Heart left ventricle (tissue), 16 donors: ENCODE measurements around the gene XPO1. TPM values are rescaled to one million over a fixed set of nuclear protein-coding genes. Genes with fewer than 3 reads are reported as not detected.

Experiments used
- ATAC-seq, 4 donors: fragments of 200-7000 bp; cut with Tn5 transposase; one replicate each; pipeline ENCODE4 v1.9.1; 2020 to 2022; ENCODE audit warnings: moderate library complexity in 4 of 4, mild to moderate bottlenecking in 3 of 4, moderate number of reproducible peaks in 1 of 4
- DNase-seq, 5 donors: peaks; one replicate each; pipeline ENCODE4 v3.0.0-alpha.2; 2020
- H3K27ac ChIP-seq, 12 donors: fragments of 200-600 bp; sonication (generic) in 4 of 12; one replicate each; pipeline versions ENCODE4 v1.5.0 to v1.8.0; 2016 to 2022; ENCODE audit warnings: mild to moderate bottlenecking in 2 of 12
- H3K27me3 ChIP-seq, 9 donors: fragments of 200-600 bp; sonication (generic) in 2 of 9; one replicate each; pipeline versions ENCODE4 v1.5.1 to v1.8.0; 2016 to 2022; ENCODE audit warnings: mild to moderate bottlenecking in 3 of 9
- H3K36me3 ChIP-seq, 9 donors: fragments of 200-600 bp; sonication (generic) in 2 of 9; one replicate each; pipeline versions ENCODE4 v1.5.0 to v1.8.0; 2018 to 2022; ENCODE audit warnings: mild to moderate bottlenecking in 2 of 9
- H3K4me1 ChIP-seq, 12 donors: fragments of 200-600 bp; sonication (generic) in 4 of 12; one replicate each; pipeline versions ENCODE4 v1.5.0 to v1.8.0; 2016 to 2022; ENCODE audit warnings: mild to moderate bottlenecking in 3 of 12
- H3K4me3 ChIP-seq, 12 donors: fragments of 200-600 bp; sonication (generic) in 4 of 12; one replicate each; pipeline versions ENCODE4 v1.5.0 to v1.8.0; 2017 to 2022; ENCODE audit warnings: mild to moderate bottlenecking in 9 of 12, moderate library complexity in 4 of 12
- H3K9me3 ChIP-seq, 12 donors: fragments of 200-600 bp; sonication (generic) in 4 of 12; one replicate each; pipeline versions ENCODE4 v1.5.0 to v1.8.0; 2016 to 2022; ENCODE audit warnings: mild to moderate bottlenecking in 1 of 12
- CTCF ChIP-seq, 12 donors: fragments of 200-600 bp; sonication (generic) in 4 of 12; IDR thresholded peaks; one replicate each; pipeline versions ENCODE4 v1.5.0 to v1.8.0; 2018 to 2022; ENCODE audit warnings: antibody characterized with exemption in 12 of 12, mild to moderate bottlenecking in 5 of 12
- POLR2A ChIP-seq, 2 donors: fragments of 450-650 bp; IDR thresholded peaks; one replicate each; pipeline ENCODE4 v1.6.1; 2017; ENCODE audit warnings: antibody characterized with exemption in 2 of 2, mild to moderate bottlenecking in 2 of 2, moderate library complexity in 2 of 2
- WGBS, 4 donors: extraction: QIAGEN DNeasy Blood & Tissue Kit in 2 of 4; methylation state at CpG; one replicate each; pipeline versions ENCODE4 v1.1.5 to v1.1.7; 2013 to 2018; 5-methylcytosine and 5-hydroxymethylcytosine counted together
- intact Hi-C, 10 donors: fragments of 100-400 bp; cut with DNase I; formaldehyde crosslinking; loops; one replicate each; pipeline versions ENCODE4 v1.11.1 to v1.14.2; 2022
- polyA plus RNA-seq, 2 donors: library from polyadenylated mRNA; stranded (reverse); fragments of 200-250 nt; gene quantifications; one replicate each; pipeline ENCODE4 v1.2.3, GENCODE V29; 2013
- total RNA-seq, 9 donors: library from RNA; depleted of rRNA in 2 of 9; stranded (reverse); fragments of >200 nt in 2 of 9; fragmentation: NEBNext Ultra II Directional in 3 of 9; extraction: Animal tissue kit (Norgen Biotek cat#: 25700) in 3 of 9; gene quantifications; one replicate each; pipeline versions ENCODE4 v1.1.0 to v1.2.4, GENCODE V29; 2016 to 2023
- donor health status: ischemic (EF 13 %, LVEDD 7.1; RV severe dilation, severe dysfunction).
- donor health status: healthy with polysubstance abuse.
- donor health status: DM: no; HTN: yes; CAD: no.
- donor health status: DM: no; HTN: no; CAD: no.
- donor health status: ischemic (EF 25% LVEDD 6.9; RV normal size, moderate dysfunction).
- donor health status: ischemic (EF 25% LVEDD 5.7; RV mildly dilated, moderate dysfunction).
- donor health status: healthy.
- donor health status: DM: yes; HTN: yes; CAD: no.
- donor health status: ischemic (EF 35%, LVEDD 5.7; RV mildly dilated, moderate dysfunction).
- donor health status: nonischemic (EF 11% LVEDD 7.7; RV severe dilation, severe dysfunction).
- donor health status: DM: yes; HTN: yes; CAD: no.
- donor health status: PGD.
- donor health status: ischemic (EF 29% LVEDD 5.4; RV normal size, mild dysfunction).
- donor health status: nonischemic (EF 23%, LVEDD 6.1; RV moderate dilation, normal function).

Gene XPO1
- total and polyA plus RNA-seq, 11 donors: 31.1 to 110 (median 74.6) TPM

GRCh38 chr2:61582165-61582564 is 44.0 kb upstream of the XPO1 start:
- DNase-seq (no peak), ATAC-seq (no peak)
- Histone ChIP-seq H3K36me3 (no peaks in the 10 kb centered on the region), H3K27ac (no peak overlapping the region), H3K4me3 (no peak overlapping the region), H3K9me3 (no peaks in the 10 kb centered on the region), H3K27me3 (no peaks in the 10 kb centered on the region), H3K4me1 (peaks cover 0 to 8% (median 0%) of the 10 kb centered on the region in 12 donors)
- TF ChIP-seq CTCF (IDR thresholded peaks at IDR 0.05) (no peak), POLR2A (IDR thresholded peaks at IDR 0.05) (no peak)
- WGBS, 4 donors: 64 to 85% (median 75%) methylated on average over 3 of the region's 3 CpGs
- intact Hi-C loops: no loop called here

- Histone ChIP-seq H3K36me3 (no peaks in the 10 kb centered on the region), H3K4me1 (peaks cover 0 to 8% (median 0%) of the 10 kb centered on the region in 12 donors), H3K27ac (no peak overlapping the region), H3K9me3 (no peaks in the 10 kb centered on the region), H3K27me3 (no peaks in the 10 kb centered on the region), H3K4me3 (no peak overlapping the region)
- no peak for TF ChIP-seq POLR2A (IDR thresholded peaks at IDR 0.05)
- no peak for TF ChIP-seq CTCF (IDR thresholded peaks at IDR 0.05)
- WGBS, 4 donors: 96 to 100% (median 98%) methylated on average over 1 of the region's 1 CpG
- intact Hi-C loops: no loop called here
- ATAC-seq (no peak), DNase-seq (no peak)
Observed at GRCh38 chr2:61581716-61582115, 43.6 kb upstream of the XPO1 start.

GRCh38 chr2:61575447-61575859 is 37.3 kb upstream of the XPO1 start:
- no peak for TF ChIP-seq CTCF (IDR thresholded peaks at IDR 0.05)
- TF ChIP-seq POLR2A (IDR thresholded peaks at IDR 0.05): no peak
- Histone ChIP-seq H3K4me3 (no peak overlapping the region), H3K27me3 (no peaks in the 10 kb centered on the region), H3K27ac (peak overlapping the region in 4 of 12 donors; percentile 0 to 28 (median 13)), H3K4me1 (no peaks in the 10 kb centered on the region), H3K9me3 (no peaks in the 10 kb centered on the region), H3K36me3 (no peaks in the 10 kb centered on the region)
- DNase-seq (no peak), ATAC-seq (peak in 1 of 4 donors; percentile 36)
- intact Hi-C loops: no loop called here
- 35 to 42% (median 36%) methylated on average over 3 of the region's 3 CpGs for WGBS, 4 donors

GRCh38 chr2:61566566-61566965 is 28.4 kb upstream of the XPO1 start:
- TF ChIP-seq POLR2A (IDR thresholded peaks at IDR 0.05) (no peak), CTCF (IDR thresholded peaks at IDR 0.05) (no peak)
- intact Hi-C loops: loop anchor here in 1 of 10 donors (10.0 kb wide), 1 partner anchor 58 kb away; no protein-coding TSS in a partner anchor
- no peak overlapping the region for H3K27ac ChIP-seq
- ATAC-seq (no peak), DNase-seq (no peak)
- H3K27me3 ChIP-seq: no peaks in the 10 kb centered on the region
- H3K4me1 ChIP-seq: no peaks in the 10 kb centered on the region
- H3K4me3 ChIP-seq: no peak overlapping the region
- H3K36me3 ChIP-seq: no peaks in the 10 kb centered on the region
- H3K9me3 ChIP-seq: no peaks in the 10 kb centered on the region
- WGBS, 4 donors: 84 to 93% (median 92%) methylated on average over 7 of the region's 7 CpGs
